B cell (primary cell): ENCODE data around the gene ANKRD28.

Experiments
- EZH2 ChIP-seq: IDR thresholded peaks from 2 replicates; pipeline ENCODE4 v1.6.1; 2012; ENCODE audit warnings: borderline replicate concordance, low read depth, mild to moderate bottlenecking, moderate library complexity, low read length; ENCODE audit not compliant: insufficient read depth, poor library complexity, severe bottlenecking
- TF ChIP-seq, protein P1 (sequence below): fragments of 200-600 bp; IDR thresholded peaks from one replicate; pipeline ENCODE4 v1.8.0; 2022; ENCODE audit warnings: antibody characterized with exemption, mild to moderate bottlenecking

DNA sequence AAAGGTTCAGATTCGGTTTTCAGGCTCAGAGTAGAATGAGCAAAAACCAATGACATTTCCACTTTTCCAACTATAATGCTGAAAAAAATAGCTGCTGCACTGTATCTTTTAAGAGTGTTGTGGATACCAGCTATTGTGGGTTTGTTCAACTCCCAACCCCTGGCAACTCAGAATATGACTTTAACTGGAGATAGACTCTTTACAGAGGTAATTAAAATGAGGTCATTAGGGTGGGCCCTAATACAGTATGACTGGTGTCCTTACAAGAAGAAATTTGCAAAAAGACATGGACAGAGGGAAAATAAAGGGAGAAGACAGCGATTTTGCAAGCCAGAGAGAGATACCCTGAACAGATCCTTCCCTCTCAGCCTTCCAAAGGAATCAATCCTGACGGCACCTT lies 39.5 kb downstream of the ANKRD28 start:
- TF ChIP-seq, protein P1, sequence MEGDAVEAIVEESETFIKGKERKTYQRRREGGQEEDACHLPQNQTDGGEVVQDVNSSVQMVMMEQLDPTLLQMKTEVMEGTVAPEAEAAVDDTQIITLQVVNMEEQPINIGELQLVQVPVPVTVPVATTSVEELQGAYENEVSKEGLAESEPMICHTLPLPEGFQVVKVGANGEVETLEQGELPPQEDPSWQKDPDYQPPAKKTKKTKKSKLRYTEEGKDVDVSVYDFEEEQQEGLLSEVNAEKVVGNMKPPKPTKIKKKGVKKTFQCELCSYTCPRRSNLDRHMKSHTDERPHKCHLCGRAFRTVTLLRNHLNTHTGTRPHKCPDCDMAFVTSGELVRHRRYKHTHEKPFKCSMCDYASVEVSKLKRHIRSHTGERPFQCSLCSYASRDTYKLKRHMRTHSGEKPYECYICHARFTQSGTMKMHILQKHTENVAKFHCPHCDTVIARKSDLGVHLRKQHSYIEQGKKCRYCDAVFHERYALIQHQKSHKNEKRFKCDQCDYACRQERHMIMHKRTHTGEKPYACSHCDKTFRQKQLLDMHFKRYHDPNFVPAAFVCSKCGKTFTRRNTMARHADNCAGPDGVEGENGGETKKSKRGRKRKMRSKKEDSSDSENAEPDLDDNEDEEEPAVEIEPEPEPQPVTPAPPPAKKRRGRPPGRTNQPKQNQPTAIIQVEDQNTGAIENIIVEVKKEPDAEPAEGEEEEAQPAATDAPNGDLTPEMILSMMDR: no peak
- TF ChIP-seq EZH2: no peak
